AG04449 (cell line): ENCODE data around the gene ANO4.
"Not testable (repeated sequence)": the region's sequence is repeated elsewhere in the genome, so short reads cannot be mapped to it uniquely, and the experiment has no call there.

Experiments used
- CTCF ChIA-PET: fragments of 350-600 bp; formaldehyde crosslinking; extraction: SDS; loops from one replicate; lab custom pipeline; 2021; ENCODE audit warnings: antibody characterized with exemption; lab: Yijun Ruan, JAX
- POLR2A ChIA-PET: fragments of 400-600, 350-600 bp; formaldehyde crosslinking; extraction: SDS; loops from one replicate; lab custom pipeline; 2020; ENCODE audit warnings: antibody characterized with exemption, inconsistent platforms; lab: Yijun Ruan, JAX
- DNase-seq: peaks from one replicate; pipeline ENCODE4 v3.0.0-alpha.2; 2010; ENCODE audit warnings: low read depth, low spot score
- H3K4me3 ChIP-seq: 2 replicates; pipeline ENCODE4 v1.5.1; 2011; ENCODE audit warnings: low read depth, mild to moderate bottlenecking, control low read depth, low read length
- TF ChIP-seq, protein P1 (sequence below): IDR thresholded peaks from one replicate; pipeline ENCODE4 v1.5.1; 2011; ENCODE audit warnings: mild to moderate bottlenecking, moderate library complexity, low read length, control low read depth, inconsistent platforms; ENCODE audit not compliant: insufficient read depth; ENCODE audit errors: missing control alignments

The ANO4 gene

DNA sequence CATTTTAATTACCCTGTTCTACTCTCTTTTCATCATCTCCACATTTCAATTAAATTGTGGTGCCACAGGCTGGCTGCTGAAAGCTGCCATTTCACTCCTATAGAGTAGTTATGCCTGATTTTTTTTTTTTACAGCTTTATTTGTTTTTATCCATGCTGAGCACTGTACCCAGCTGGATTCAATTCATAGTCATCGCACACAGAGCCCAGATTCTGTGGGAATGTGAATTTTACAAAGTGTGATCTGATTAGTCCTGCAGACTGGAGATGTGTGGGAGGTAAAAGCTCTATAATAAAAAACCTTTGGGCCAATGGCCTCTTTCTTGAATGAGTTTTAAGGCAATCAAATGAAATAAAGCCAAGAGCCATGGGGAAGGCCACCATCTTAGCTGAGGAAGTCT lies 190.2 kb downstream of the ANO4 start:
- ChIA-PET POLR2A (interaction anchor here (0.7 kb wide), 1 partner anchor 398 kb away, joined by 3 read pairs; no protein-coding TSS in a partner anchor), CTCF (no interaction called here)

DNA sequence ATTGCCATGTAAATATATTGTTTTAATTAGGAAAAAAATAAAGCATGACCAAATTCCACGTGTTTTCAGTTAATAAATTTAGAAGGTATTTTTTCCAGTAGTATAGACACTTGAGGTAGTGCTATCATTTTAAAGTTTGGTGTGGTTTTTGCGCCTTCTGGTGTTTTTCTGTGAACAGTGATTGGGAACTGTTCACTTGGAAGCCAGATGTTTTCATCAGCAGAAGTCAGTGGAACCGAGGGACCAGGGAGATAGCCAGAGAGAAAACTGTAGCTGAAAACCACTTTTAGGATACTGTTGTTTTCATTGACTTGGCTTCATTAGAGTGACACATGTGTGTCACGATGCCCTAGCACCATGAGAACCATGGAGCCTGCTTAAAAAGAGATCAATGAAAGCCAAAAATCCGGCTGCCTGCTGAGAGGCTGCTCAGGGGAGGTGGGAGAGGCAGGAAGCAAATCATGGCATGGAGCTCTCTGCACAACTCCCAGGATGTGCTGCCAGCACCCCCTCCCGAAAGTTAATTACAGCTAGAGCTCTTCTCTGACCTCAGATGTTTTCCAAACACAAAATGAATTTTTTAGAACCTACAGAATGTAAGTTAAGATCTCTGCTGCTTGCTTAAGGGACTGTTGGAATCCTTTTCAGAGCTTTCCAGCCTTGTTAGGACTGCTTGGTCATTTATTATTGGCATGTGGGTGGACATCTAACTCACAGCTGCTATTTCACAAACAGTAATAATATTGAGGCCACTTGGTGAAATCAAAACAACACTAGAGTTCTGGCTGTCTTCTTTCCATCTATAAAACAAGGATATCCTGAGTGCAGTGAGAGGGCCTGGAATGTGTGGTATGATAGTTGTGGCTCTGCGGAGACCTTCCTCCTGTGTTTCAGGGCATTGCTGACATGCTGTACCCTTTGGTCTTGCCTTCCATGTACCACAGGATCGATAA lies 192.3 kb downstream of the ANO4 start:
- DNase-seq: peak; percentile 29
- no peak overlapping the region for H3K4me3 ChIP-seq
- POLR2A ChIA-PET: no interaction called here
- CTCF ChIA-PET: no interaction called here
- TF ChIP-seq, protein P1, sequence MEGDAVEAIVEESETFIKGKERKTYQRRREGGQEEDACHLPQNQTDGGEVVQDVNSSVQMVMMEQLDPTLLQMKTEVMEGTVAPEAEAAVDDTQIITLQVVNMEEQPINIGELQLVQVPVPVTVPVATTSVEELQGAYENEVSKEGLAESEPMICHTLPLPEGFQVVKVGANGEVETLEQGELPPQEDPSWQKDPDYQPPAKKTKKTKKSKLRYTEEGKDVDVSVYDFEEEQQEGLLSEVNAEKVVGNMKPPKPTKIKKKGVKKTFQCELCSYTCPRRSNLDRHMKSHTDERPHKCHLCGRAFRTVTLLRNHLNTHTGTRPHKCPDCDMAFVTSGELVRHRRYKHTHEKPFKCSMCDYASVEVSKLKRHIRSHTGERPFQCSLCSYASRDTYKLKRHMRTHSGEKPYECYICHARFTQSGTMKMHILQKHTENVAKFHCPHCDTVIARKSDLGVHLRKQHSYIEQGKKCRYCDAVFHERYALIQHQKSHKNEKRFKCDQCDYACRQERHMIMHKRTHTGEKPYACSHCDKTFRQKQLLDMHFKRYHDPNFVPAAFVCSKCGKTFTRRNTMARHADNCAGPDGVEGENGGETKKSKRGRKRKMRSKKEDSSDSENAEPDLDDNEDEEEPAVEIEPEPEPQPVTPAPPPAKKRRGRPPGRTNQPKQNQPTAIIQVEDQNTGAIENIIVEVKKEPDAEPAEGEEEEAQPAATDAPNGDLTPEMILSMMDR: no peak

More for the DNA sequence above, 190.2 kb downstream of the ANO4 start:
- TF ChIP-seq, protein P1: no peak
- H3K4me3 ChIP-seq: no peak overlapping the region
- no peak for DNase-seq

DNA sequence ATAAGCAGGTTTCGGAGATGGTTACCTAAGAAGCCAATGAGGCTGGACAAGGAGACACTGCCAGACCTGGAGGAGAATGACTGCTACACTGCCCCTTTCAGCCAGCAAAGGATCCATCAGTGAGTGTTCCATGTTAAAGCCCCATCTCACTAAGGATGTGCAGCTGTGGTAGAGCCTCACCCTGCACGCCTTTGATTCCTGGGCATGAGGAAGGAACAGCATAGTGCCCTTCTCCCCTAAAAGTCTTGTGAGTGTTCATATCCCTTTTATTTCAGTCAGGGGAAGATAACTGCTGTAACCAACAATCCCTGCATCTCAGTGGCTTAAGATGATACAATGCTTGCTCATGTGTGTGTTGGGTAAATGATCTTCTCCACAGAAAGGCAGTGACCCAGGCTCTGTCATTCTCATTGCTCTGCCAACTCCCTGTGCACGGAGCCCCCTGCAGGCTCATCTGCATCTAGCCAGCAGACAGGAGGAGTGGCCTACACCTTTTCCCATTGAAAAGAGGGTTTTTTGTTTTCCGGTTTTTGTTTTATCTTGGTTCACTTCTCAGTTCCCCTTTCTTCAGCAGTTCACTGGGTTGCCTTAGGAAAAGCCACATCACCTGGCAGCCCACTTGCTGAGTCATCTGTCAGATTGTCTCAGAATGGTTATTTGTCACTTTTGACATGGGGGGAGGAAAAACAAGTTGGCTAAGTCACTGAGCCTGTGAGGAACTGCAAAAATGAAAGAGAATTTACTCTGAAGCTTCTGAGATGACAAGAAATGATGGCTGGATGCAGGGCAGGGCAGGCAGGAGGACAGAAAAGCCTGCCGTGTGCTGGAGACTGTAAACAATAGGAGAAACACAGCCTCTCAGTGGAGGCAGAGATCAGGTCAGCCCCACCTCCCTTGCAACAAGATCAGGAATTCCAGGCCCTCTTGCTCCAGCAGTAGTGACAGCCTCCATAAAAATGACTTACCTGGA lies 193.3 kb downstream of the ANO4 start:
- no peak for DNase-seq
- no peak overlapping the region for H3K4me3 ChIP-seq
- CTCF ChIA-PET: no interaction called here
- POLR2A ChIA-PET: no interaction called here
- TF ChIP-seq, protein P1: peak; percentile 25

DNA sequence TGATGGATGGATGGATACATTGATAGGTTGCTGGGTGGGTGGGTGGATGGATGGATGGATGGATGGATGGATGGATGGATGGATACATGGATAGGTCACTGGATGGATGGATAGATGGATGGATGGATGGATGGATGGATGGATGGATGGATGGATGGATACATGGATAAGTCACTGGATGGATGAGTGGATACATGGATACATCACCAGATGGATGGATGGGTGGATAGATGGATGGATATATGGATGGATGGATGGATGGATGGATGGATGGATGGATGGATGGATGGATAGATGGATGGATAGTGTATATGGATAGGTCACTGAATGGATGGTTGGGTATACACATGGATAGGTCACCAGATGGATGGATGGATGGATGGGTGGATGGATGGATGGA lies 194.9 kb downstream of the ANO4 start:
- CTCF ChIA-PET, DNase-seq, POLR2A ChIA-PET, H3K4me3 ChIP-seq: not testable (repeated sequence)

DNA sequence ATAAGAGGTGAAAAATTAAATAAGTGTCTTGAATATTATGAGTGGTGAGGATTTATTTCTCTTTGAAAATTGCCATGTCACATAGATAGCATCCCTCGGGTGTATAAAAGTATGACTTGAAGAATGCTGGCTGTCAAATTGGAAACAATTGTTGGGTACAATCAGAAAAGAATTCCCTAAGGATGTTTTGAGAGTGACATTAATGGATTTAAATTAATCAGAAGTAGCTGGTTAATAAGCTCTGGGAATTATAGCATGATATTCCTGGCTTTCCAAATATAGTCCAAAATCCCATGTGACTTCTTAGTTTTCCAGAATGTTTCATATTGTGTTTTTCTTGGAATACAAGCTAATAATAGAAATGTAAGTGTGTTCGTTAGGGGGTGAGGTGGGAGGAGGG lies 196.5 kb downstream of the ANO4 start:
- POLR2A ChIA-PET: no interaction called here
- CTCF ChIA-PET: no interaction called here
- no peak for DNase-seq
- TF ChIP-seq, protein P1: no peak
- H3K4me3 ChIP-seq: no peak overlapping the region

DNA sequence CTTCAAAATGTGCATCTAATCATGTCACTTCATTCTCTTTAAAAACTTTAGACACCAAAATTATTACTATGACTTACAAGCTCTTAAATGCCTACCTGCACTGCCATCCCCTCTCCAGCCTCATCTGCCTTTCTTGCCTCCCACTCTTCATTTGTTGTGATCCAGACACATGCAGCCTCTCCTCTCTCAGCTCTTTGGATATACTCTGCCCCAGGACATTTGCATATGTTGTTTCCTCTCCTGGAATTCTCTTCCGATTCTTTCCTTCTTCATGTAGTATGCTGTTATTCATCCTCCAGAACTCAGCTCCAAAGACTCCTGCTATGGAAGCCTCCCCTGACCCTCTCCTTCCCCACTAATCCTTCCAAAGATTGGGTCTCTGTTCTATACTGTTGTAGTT lies 197.6 kb downstream of the ANO4 start:
- no peak overlapping the region for H3K4me3 ChIP-seq
- POLR2A ChIA-PET: no interaction called here
- no peak for DNase-seq
- CTCF ChIA-PET: no interaction called here
- TF ChIP-seq, protein P1: no peak
